Subcutaneous preadipocyte (primary cell): ENCODE results near the gene NONO. TPM values are rescaled to one million over a fixed set of nuclear protein-coding genes. Genes with fewer than 3 reads are reported as not detected.

Experiments used
- total RNA-seq: library from RNA; depleted of rRNA; stranded (reverse); fragments of >200 nt; gene quantifications from 2 replicates; pipeline ENCODE4 v1.2.3, GENCODE V29; 2012

NONO gene
- 330 and 392 TPM in 2 replicates for total RNA-seq

GRCh38 chrX:71283403-71284143 lies at the start of gene NONO:
Gene NONO, plus strand, starts transcription at chrX:71283635. Its CDS starts 7,003 bp downstream, at chrX:71290638.

DNA sequence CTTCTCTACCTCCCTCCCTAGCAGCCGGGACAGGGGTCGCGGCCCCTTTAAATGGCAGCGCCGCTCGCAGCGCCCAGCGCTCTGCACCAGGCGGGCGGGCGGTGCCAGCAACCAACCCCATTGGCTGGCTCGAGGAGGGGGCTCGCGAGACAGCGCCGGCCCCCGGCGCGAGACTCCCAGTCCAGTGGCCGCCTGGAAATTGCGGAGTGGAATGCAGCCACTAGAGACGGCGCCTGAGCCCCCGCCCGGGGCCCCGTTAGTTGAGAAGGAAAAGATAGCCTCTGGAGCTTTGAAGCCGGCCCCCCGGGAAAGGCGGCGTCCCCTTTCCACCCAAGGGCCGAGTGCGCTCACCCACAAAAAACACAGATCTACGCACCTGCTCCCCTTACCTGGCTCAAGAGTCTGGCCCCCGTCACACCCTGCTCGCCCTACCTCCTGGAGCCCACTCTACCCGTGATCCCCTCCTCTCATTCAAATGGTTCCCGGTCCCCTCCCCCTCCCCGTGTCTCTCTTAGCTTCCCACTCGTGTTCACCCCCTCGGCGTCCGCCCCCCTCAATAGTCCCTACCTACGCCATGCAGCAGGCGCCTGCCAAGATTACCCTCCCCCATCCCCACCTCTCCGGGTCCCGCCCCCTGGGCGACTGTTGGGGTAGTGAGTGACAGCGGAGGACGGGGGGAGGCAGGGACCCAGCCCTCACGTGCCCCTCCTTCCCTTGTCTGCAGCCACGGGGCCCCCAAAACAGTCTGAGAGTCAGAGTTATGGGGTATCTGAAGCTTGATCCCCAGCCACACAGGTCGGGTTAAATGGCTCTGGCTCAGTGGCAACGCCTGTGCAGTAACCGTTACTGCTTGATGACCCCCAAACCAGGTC lies 29.1 kb upstream of the NONO start, which contains the start of gene ZMYM3:
Gene ZMYM3 (minus strand): TSS at position 49 of the 872 bp plus-strand sequence. CDS start 885 bp downstream, outside the sequence.

GRCh38 chrX:71301195-71301924 lies 17.9 kb downstream of the NONO start, which contains the start of gene ITGB1BP2:
Gene ITGB1BP2, plus strand, starts transcription at chrX:71301750. Its CDS starts 57 bp downstream, at chrX:71301807.

Other genes starting within 250 kb of the NONO start
- 48.9 and 49.6 TPM in 2 replicates for gene SNX12, start 215.3 kb upstream of the NONO start, total RNA-seq
- gene FOXO4, start 187.8 kb upstream of the NONO start, total RNA-seq: 2.6 and 3.3 TPM in 2 replicates
- not detected in 2 replicates for gene CXorf65, start 176.9 kb upstream of the NONO start, total RNA-seq
- not detected in 2 replicates for gene IL2RG, start 172.1 kb upstream of the NONO start, total RNA-seq
- 20.6 and 24.4 TPM in 2 replicates for gene MED12, start 165.0 kb upstream of the NONO start, total RNA-seq
- gene NLGN3, start 138.8 kb upstream of the NONO start, total RNA-seq: 0.20 and 0.37 TPM in 2 replicates
- not detected in 2 replicates for gene GJB1, start 60.4 kb upstream of the NONO start, total RNA-seq
- gene ZMYM3, start 29.5 kb upstream of the NONO start, total RNA-seq: 12.7 and 13.2 TPM in 2 replicates
- gene ITGB1BP2, start 18.1 kb downstream of the NONO start, total RNA-seq: 0.98 and 1.8 TPM in 2 replicates
- gene TAF1, start 82.7 kb downstream of the NONO start, total RNA-seq: 27.2 and 29.7 TPM in 2 replicates
- 112 and 150 TPM in 2 replicates for gene OGT, start 249.5 kb downstream of the NONO start, total RNA-seq